K562 (cell line): ENCODE results near the gene MAMDC2. TPM values are rescaled to one million over a fixed set of nuclear protein-coding genes. Genes with fewer than 3 reads are reported as not detected.

Experiments
- ATAC-seq: fragments of 200-7000 bp; cut with Tn5 transposase; 3 replicates; pipeline ENCODE4 v1.9.1; 2020; ENCODE audit warnings: moderate library complexity
- BruUV-seq: library from RNA; stranded (reverse); fragments of 400-500 nt; replicated peaks from 2 replicates; lab custom pipeline; 2021; lab: Mats Ljungman, UMichigan
- CTCF ChIA-PET: fragments of 300-600 bp; formaldehyde crosslinking; extraction: SDS; loops from one replicate; lab custom pipeline; 2021; ENCODE audit warnings: low intra/inter-chr PET ratio; lab: Yijun Ruan, JAX
- POLR2A ChIA-PET: fragments of 300-600, 350-650 bp; sonication (Branson Sonifier 250); formaldehyde crosslinking; extraction: SDS; loops from one replicate; lab custom pipeline; 2021; ENCODE audit warnings: antibody characterized with exemption, inconsistent platforms; lab: Yijun Ruan, JAX
- DNase-seq, 4 experiments: peaks; one replicate each; pipeline versions ENCODE4 v3.0.0 to v3.0.0-alpha.2; 2011 to 2018; ENCODE audit warnings: low spot score in 3 of 4, mixed read lengths in 3 of 4; ENCODE audit errors: extremely low read depth in 1 of 4
- FAIRE-seq: peaks from 2 replicates; lab custom pipeline; 2011; peaks lifted over from hg19 to GRCh38; lab: Jason Lieb, UNC
- H2AFZ ChIP-seq: 2 replicates; pipeline ENCODE4 v1.6.0; 2011; ENCODE audit warnings: low read depth, low read length, control low read depth, inconsistent platforms
- H3K27ac ChIP-seq: fragments of 200-600 bp; 3 replicates; pipeline ENCODE4 v1.8.0; 2011; ENCODE audit warnings: low read depth, mild to moderate bottlenecking, control low read depth, inconsistent platforms, low read length, moderate library complexity, mixed read lengths; ENCODE audit errors: extremely low read depth
- H3K27me3 ChIP-seq, 2 experiments: fragments of 300-600 bp in 1 of 2; 2 replicates in 1 of 2; 3 replicates in 1 of 2; pipeline versions ENCODE4 v1.6.0 to v1.8.0; 2011; ENCODE audit warnings: inconsistent platforms in 2 of 2, low read length in 2 of 2, mild to moderate bottlenecking in 1 of 2, mixed read lengths in 1 of 2, moderate library complexity in 1 of 2; ENCODE audit not compliant: control insufficient read depth in 2 of 2, insufficient read depth in 2 of 2
- H3K36me3 ChIP-seq: fragments of 300-600 bp; 3 replicates; pipeline ENCODE4 v1.8.0; 2011; ENCODE audit warnings: mild to moderate bottlenecking, low read length, inconsistent platforms; ENCODE audit not compliant: control insufficient read depth, insufficient read depth
- H3K4me1 ChIP-seq, 2 experiments: fragments of 200-600 bp in 1 of 2; replicated peaks in 1 of 2; 2 replicates in 1 of 2; 3 replicates in 1 of 2; pipeline versions ENCODE4 v1.5.1 to v1.8.0; 2011; ENCODE audit warnings: inconsistent platforms in 2 of 2, low read length in 2 of 2, mild to moderate bottlenecking in 1 of 2, mixed read lengths in 1 of 2, moderate library complexity in 1 of 2; ENCODE audit not compliant: control insufficient read depth in 2 of 2, insufficient read depth in 2 of 2
- H3K4me2 ChIP-seq: 2 replicates; pipeline ENCODE4 v1.6.1; 2011; ENCODE audit warnings: low read length, control low read depth, inconsistent platforms, mixed read lengths; ENCODE audit not compliant: insufficient read depth
- H3K4me3 ChIP-seq: fragments of 200-600 bp; sonication (generic), shearing (Covaris generic); 2 replicates; pipeline ENCODE4 v1.5.1; 2016; ENCODE audit warnings: control low read depth, inconsistent platforms
- H3K79me2 ChIP-seq: fragments of 200-600 bp; 3 replicates; pipeline ENCODE4 v1.8.0; 2011; ENCODE audit warnings: low read length, inconsistent platforms; ENCODE audit not compliant: control insufficient read depth, insufficient read depth
- H3K9ac ChIP-seq, 2 experiments: 2 replicates each; pipeline versions ENCODE4 v1.6.0 to v1.6.1; 2011; ENCODE audit warnings: low read depth in 2 of 2, low read length in 2 of 2, control low read depth in 1 of 2, inconsistent platforms in 1 of 2, mild to moderate bottlenecking in 1 of 2, mixed read lengths in 1 of 2; ENCODE audit not compliant: insufficient read depth in 1 of 2
- H3K9me1 ChIP-seq: one replicate; pipeline ENCODE4 v1.6.0; 2011; ENCODE audit warnings: inconsistent platforms, mild to moderate bottlenecking, low read length, moderate library complexity; ENCODE audit not compliant: control insufficient read depth, insufficient read depth
- H3K9me3 ChIP-seq: replicated peaks from 2 replicates; pipeline ENCODE4 v1.5.1; 2011; ENCODE audit warnings: low read depth, low read length, inconsistent platforms; ENCODE audit not compliant: control insufficient read depth, insufficient read depth
- H4K20me1 ChIP-seq: replicated peaks from 2 replicates; pipeline ENCODE4 v1.6.1; 2011; ENCODE audit warnings: low read length, inconsistent platforms, mixed read lengths; ENCODE audit not compliant: control insufficient read depth, insufficient read depth
- CSDE1 ChIP-seq, 2 experiments: fragments of 450-650 bp; IDR thresholded peaks; 2 replicates each; pipeline ENCODE4 v1.6.1; 2016; ENCODE audit warnings: mild to moderate bottlenecking in 1 of 2
- MYNN ChIP-seq, 2 experiments: sonication (generic); formaldehyde crosslinking in 1 of 2; IDR thresholded peaks; 2 replicates each; pipeline versions ENCODE4 v1.5.0 to v1.6.1; 2016 to 2020; ENCODE audit warnings: antibody characterized with exemption in 1 of 2, missing genetic modification reagents in 1 of 2
- PTTG1 ChIP-seq: fragments of 450-650 bp; IDR thresholded peaks from 2 replicates; pipeline ENCODE4 v1.6.1; 2016; ENCODE audit warnings: low read depth, mild to moderate bottlenecking, missing genetic modification characterization, missing compliant biosample characterization
- RBM22 ChIP-seq: fragments of 200-400 bp; formaldehyde crosslinking; IDR thresholded peaks from 2 replicates; pipeline ENCODE4 v1.6.1; 2018; ENCODE audit warnings: low read length, low read depth; ENCODE audit not compliant: poor library complexity, severe bottlenecking
- TBL1XR1 ChIP-seq, 2 experiments: IDR thresholded peaks; 2 replicates each; pipeline ENCODE4 v1.6.1; 2012; ENCODE audit warnings: improper control_type of control experiment in 2 of 2, low read length in 2 of 2, mild to moderate bottlenecking in 1 of 2
- WGBS: fragments of 100-300 bp; shearing (Covaris generic); methylation state at CpG from one replicate; pipeline ENCODE4 v1.1.6; 2016; ENCODE audit warnings: low coverage, mixed read lengths; ENCODE audit not compliant: insufficient coverage; ENCODE audit errors: missing lambda C conversion rate; 5-methylcytosine and 5-hydroxymethylcytosine counted together
- in situ Hi-C: fragments of 300-500 bp; cut with MboI; formaldehyde crosslinking; loops from 4 replicates; pipeline ENCODE4 v1.15.0; 2018; ENCODE audit warnings: inconsistent platforms, mixed read lengths
- intact Hi-C: fragments of 100-400 bp; cut with micrococcal nuclease; formaldehyde crosslinking; loops from 2 replicates; pipeline ENCODE4 v1.14.2; 2022
- polyA plus RNA-seq, 8 experiments: library from polyadenylated mRNA; depleted of rRNA in 4 of 8; stranded (reverse) in 5 of 8; unstranded in 3 of 8; fragments of >200 nt; fragmentation: Nextera tagmentation in 2 of 8; fragmentation: Illumina TruSeq in 1 of 8; extraction: Ambion mirVana in 2 of 8; extraction: Trizol in 1 of 8; gene quantifications; 2 replicates each; pipeline versions ENCODE4 v1.2.1 to v1.2.3, GENCODE V29; 2011 to 2014; ENCODE audit warnings: inconsistent platforms in 1 of 8, missing spikeins in 1 of 8
- total RNA-seq, 7 experiments: library from RNA; depleted of rRNA in 6 of 7; stranded (reverse); fragments of >200 nt in 6 of 7; fragmentation: Illumina TruSeq in 2 of 7; extraction: Trizol in 2 of 7; gene quantifications; 2 replicates each; pipeline versions ENCODE4 v1.2.1 to v1.2.3, GENCODE V29; 2011 to 2021; ENCODE audit warnings: low replicate concordance in 1 of 7
- TF ChIP-seq, protein P1 (sequence below): sonication (generic); formaldehyde crosslinking; IDR thresholded peaks from 2 replicates; pipeline ENCODE4 v1.8.0; 2022; ENCODE audit warnings: missing genetic modification reagents, mild to moderate bottlenecking, moderate library complexity, borderline replicate concordance

MAMDC2 gene
- total and polyA plus RNA-seq, 9 of the 15 experiments (the other 6 are each of a cell fraction or from before 2014, with no cell fraction given) = 0.01 to 0.03 TPM; not detected in 7

DNA sequence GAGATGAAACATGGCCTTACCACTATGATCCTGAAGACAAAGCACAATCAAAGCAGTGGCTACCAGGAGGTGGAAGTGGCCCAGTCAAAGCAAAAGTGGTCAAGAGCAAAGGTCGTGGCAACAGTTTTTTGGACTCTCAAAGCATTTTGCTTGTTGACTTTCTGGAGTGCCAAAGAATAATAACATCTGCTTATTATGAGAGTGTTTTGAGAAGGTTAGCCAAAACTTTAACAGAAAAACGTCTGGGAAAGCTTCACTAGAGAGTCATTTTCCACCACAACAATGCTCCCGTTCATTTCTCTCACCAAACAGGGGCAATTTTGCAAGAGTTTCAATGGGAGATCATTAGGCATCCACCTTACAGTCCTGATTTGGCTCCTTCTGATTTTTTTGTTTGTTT, 33.6 kb upstream of the MAMDC2 start:
- H3K9me3 ChIP-seq = no peaks in the 10 kb centered on the region
- WGBS = 0% methylated on average over 2 of the region's 3 CpGs
- no peak overlapping the region for H2AFZ ChIP-seq
- no peaks in the 10 kb centered on the region for H3K9me1 ChIP-seq
- no peaks in the 10 kb centered on the region for H3K79me2 ChIP-seq
- intact Hi-C loops = no loop called here
- no peak for FAIRE-seq
- no peak overlapping the region for H3K4me2 ChIP-seq
- no peak overlapping the region for H3K9ac ChIP-seq
- no peak for DNase-seq
- H3K4me3 ChIP-seq = no peak overlapping the region
- POLR2A ChIA-PET = no interaction called here
- in situ Hi-C loops = no loop called here
- ATAC-seq = no peak
- no peak overlapping the region for H3K27ac ChIP-seq
- H3K36me3 ChIP-seq = no peaks in the 10 kb centered on the region
- BruUV-seq = no TSS peak
- no peaks in the 10 kb centered on the region for H3K4me1 ChIP-seq
- no peaks in the 10 kb centered on the region for H3K27me3 ChIP-seq
- no peaks in the 10 kb centered on the region for H4K20me1 ChIP-seq
- CTCF ChIA-PET = interaction anchor here (0.6 kb wide), 1 partner anchor 538 kb away, joined by 5 read pairs; no protein-coding TSS in a partner anchor
- TF ChIP-seq CSDE1 (IDR thresholded peaks at IDR 0.05) (no peak), PTTG1 (tag) (no peak), MYNN (IDR thresholded peaks at IDR 0.05) (no peak), MYNN (CRISPR knock-in tag; IDR thresholded peaks at IDR 0.05) (no peak), TBL1XR1 (IDR thresholded peaks at IDR 0.05; ENCODE audit: low read length in 2 of 2) (no peak), RBM22 (no peak)
- TF ChIP-seq, protein P1, sequence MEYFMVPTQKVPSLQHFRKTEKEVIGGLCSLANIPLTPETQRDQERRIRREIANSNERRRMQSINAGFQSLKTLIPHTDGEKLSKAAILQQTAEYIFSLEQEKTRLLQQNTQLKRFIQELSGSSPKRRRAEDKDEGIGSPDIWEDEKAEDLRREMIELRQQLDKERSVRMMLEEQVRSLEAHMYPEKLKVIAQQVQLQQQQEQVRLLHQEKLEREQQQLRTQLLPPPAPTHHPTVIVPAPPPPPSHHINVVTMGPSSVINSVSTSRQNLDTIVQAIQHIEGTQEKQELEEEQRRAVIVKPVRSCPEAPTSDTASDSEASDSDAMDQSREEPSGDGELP (CRISPR knock-in tag) = no peak
